Measurements from ENCODE around the gene CDC73. TPM values are rescaled to one million over a fixed set of nuclear protein-coding genes. Genes with fewer than 3 reads are reported as not detected.

CDC73 gene
- total RNA-seq, 4 donors from 2014 or later = 26.2 to 208 (median 54.6) TPM

- intact Hi-C loops (cut with DNase I; ENCODE audit: low total_unique reads) = no loop called here
- WGBS, 2 donors (ENCODE audit: low coverage in 1 of 2) = 92 to 100% methylated on average over 2 of the region's 2 CpGs
- Histone ChIP-seq H3K9me3 (peaks cover 0 to 3% of the 10 kb centered on the region in 2 donors), H3K36me3 (no peaks in the 10 kb centered on the region), H3K4me3 (no peak overlapping the region), H3K27me3 (no peaks in the 10 kb centered on the region), H3K4me1 (no peaks in the 10 kb centered on the region), H3K27ac (no peak overlapping the region)
- TF ChIP-seq EP300 (IDR thresholded peaks at IDR 0.05; ENCODE audit: low read depth) (no peak), CTCF (IDR thresholded peaks at IDR 0.05) (no peak), POLR2AphosphoS5 (IDR thresholded peaks at IDR 0.05) (no peak), POLR2A (IDR thresholded peaks at IDR 0.05) (no peak)
- in situ Hi-C loops (cut with MboI; ENCODE audit: low pct_ligation_motif_present in 1 of 4, low pct_unique_long_range_greater_than_20kb in 1 of 4, low sequenced_read_pairs in 3 of 4) = no loop called here
- DNase-seq = no peak
These were observed 171.9 kb downstream of the CDC73 start for GRCh38 chr1:193293726-193294125.

DNA sequence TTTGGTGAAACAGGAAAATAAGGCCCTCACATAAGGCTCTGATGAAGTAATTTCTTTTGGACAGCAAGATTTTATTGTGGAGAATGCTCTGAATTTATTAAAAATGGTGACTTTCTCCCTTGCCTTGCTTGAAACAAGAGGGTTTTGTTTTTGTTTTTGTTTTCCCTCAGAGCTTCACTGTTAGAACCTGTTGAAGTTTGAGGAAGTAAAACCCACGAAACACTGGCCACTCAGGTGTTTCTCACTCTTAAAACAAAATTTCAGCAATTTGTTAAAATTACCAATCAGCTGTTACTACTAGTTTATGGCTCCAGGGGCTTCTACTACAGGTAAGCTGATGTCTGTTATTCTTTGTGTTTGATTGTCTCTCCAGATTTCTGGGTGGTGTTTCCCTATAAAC, 177.2 kb downstream of the CDC73 start:
- intact Hi-C loops (cut with DNase I; ENCODE audit: low total_unique reads) = loop anchor here (5.0 kb wide), 1 partner anchor 1083 kb away; no protein-coding TSS in a partner anchor

GRCh38 chr1:193301746-193302145, 179.9 kb downstream of the CDC73 start:
- no peak overlapping the region for H3K27ac ChIP-seq
- DNase-seq = no peak
- intact Hi-C loops (cut with DNase I; ENCODE audit: low total_unique reads) (no loop called here), in situ Hi-C loops (cut with MboI; ENCODE audit: low pct_ligation_motif_present in 1 of 4, low pct_unique_long_range_greater_than_20kb in 1 of 4, low sequenced_read_pairs in 3 of 4) (no loop called here)
- H3K4me1 ChIP-seq = peaks cover 0 to 6% (median 0%) of the 10 kb centered on the region in 4 donors
- H3K4me3 ChIP-seq = no peak overlapping the region
- 21 to 28% methylated on average over 2 of the region's 2 CpGs for WGBS, 2 donors (ENCODE audit: low coverage in 1 of 2)
- no peaks in the 10 kb centered on the region for H3K9me3 ChIP-seq
- H3K36me3 ChIP-seq = no peaks in the 10 kb centered on the region
- TF ChIP-seq EP300 (IDR thresholded peaks at IDR 0.05; ENCODE audit: low read depth) (no peak), POLR2A (IDR thresholded peaks at IDR 0.05) (no peak), POLR2AphosphoS5 (IDR thresholded peaks at IDR 0.05) (no peak), CTCF (IDR thresholded peaks at IDR 0.05) (no peak)
- no peaks in the 10 kb centered on the region for H3K27me3 ChIP-seq

More for the DNA sequence above, 177.2 kb downstream of the CDC73 start:
- WGBS, 2 donors (ENCODE audit: low coverage in 1 of 2) = 63 to 68% methylated on average over 1 of the region's 1 CpG
- in situ Hi-C loops (cut with MboI; ENCODE audit: low pct_ligation_motif_present in 1 of 4, low pct_unique_long_range_greater_than_20kb in 1 of 4, low sequenced_read_pairs in 3 of 4) = no loop called here
- H3K36me3 ChIP-seq = no peaks in the 10 kb centered on the region
- peaks cover 0 to 6% (median 0%) of the 10 kb centered on the region in 4 donors for H3K4me1 ChIP-seq
- H3K9me3 ChIP-seq = peaks cover 0 to 3% of the 10 kb centered on the region in 2 donors
- H3K27me3 ChIP-seq = no peaks in the 10 kb centered on the region
- H3K4me3 ChIP-seq = no peak overlapping the region
- TF ChIP-seq EP300 (IDR thresholded peaks at IDR 0.05; ENCODE audit: low read depth) (no peak), CTCF (IDR thresholded peaks at IDR 0.05) (no peak), POLR2AphosphoS5 (IDR thresholded peaks at IDR 0.05) (no peak), POLR2A (IDR thresholded peaks at IDR 0.05) (no peak)
- no peak for DNase-seq
- no peak overlapping the region for H3K27ac ChIP-seq

- no peak for TF ChIP-seq EP300 (IDR thresholded peaks at IDR 0.05; ENCODE audit: low read depth)
- no peak for TF ChIP-seq CTCF (IDR thresholded peaks at IDR 0.05)
- TF ChIP-seq POLR2AphosphoS5 (IDR thresholded peaks at IDR 0.05) = no peak
- TF ChIP-seq POLR2A (IDR thresholded peaks at IDR 0.05) = no peak
- Histone ChIP-seq H3K27me3 (no peaks in the 10 kb centered on the region), H3K36me3 (no peaks in the 10 kb centered on the region), H3K9me3 (no peaks in the 10 kb centered on the region), H3K4me3 (no peak overlapping the region), H3K27ac (no peak overlapping the region), H3K4me1 (peaks cover 0 to 6% (median 0%) of the 10 kb centered on the region in 4 donors)
- intact Hi-C loops (cut with DNase I; ENCODE audit: low total_unique reads) = no loop called here
- WGBS, 2 donors (ENCODE audit: low coverage in 1 of 2) = 59 to 91% methylated on average over 1 of the region's 1 CpG
- no peak for DNase-seq
- in situ Hi-C loops (cut with MboI; ENCODE audit: low pct_ligation_motif_present in 1 of 4, low pct_unique_long_range_greater_than_20kb in 1 of 4, low sequenced_read_pairs in 3 of 4) = no loop called here
These were observed 182.0 kb downstream of the CDC73 start for GRCh38 chr1:193303849-193304248.

Small RNA genes within 50 kb of the gene (small RNA-seq; reads per million reads assigned to genes)
- gene MIR1278 = 0 to 0.18 (median 0) reads per million in 4 donors

Other genes starting within 250 kb of the CDC73 start
- gene UCHL5, start 62.7 kb upstream of the CDC73 start, total RNA-seq = 10 to 100 TPM; 13.7 to 35.0 (median 26.0) TPM
- gene RO60, start 62.4 kb upstream of the CDC73 start, total RNA-seq = 10 to 100 TPM; 11.6 to 67.2 (median 62.4) TPM
- 1 to 10 TPM in 3 of 4 donors, under 1 TPM in 1; 0.40 to 8.3 (median 3.7) TPM for gene GLRX2, start 16.6 kb upstream of the CDC73 start, total RNA-seq
- gene B3GALT2, start 64.6 kb downstream of the CDC73 start, total RNA-seq = under 1 TPM in 3 of 4 donors, not detected in 1; 0.20 to 0.82 (median 0.64) TPM

All from transverse colon (tissue), 4 donors.